GM21619 (cell line): Measurements from ENCODE around the gene KSR1.
"Not testable (repeated sequence)": the region's sequence is repeated elsewhere in the genome, so short reads cannot be mapped to it uniquely, and the experiment has no call there.

Experiments used
- ATAC-seq: cut with Tn5 transposase; IDR thresholded peaks from one replicate; pipeline ENCODE4 v1.9.1; 2021; ENCODE audit not compliant: unreplicated experiment

The KSR1 gene

GRCh38 chr17:27455914-27456680, at the start of gene KSR1:
Gene KSR1 (plus strand): TSS chr17:27456448. CDS start chr17:27456644, 196 bp downstream.
- ATAC-seq, result peak; percentile 78

DNA sequence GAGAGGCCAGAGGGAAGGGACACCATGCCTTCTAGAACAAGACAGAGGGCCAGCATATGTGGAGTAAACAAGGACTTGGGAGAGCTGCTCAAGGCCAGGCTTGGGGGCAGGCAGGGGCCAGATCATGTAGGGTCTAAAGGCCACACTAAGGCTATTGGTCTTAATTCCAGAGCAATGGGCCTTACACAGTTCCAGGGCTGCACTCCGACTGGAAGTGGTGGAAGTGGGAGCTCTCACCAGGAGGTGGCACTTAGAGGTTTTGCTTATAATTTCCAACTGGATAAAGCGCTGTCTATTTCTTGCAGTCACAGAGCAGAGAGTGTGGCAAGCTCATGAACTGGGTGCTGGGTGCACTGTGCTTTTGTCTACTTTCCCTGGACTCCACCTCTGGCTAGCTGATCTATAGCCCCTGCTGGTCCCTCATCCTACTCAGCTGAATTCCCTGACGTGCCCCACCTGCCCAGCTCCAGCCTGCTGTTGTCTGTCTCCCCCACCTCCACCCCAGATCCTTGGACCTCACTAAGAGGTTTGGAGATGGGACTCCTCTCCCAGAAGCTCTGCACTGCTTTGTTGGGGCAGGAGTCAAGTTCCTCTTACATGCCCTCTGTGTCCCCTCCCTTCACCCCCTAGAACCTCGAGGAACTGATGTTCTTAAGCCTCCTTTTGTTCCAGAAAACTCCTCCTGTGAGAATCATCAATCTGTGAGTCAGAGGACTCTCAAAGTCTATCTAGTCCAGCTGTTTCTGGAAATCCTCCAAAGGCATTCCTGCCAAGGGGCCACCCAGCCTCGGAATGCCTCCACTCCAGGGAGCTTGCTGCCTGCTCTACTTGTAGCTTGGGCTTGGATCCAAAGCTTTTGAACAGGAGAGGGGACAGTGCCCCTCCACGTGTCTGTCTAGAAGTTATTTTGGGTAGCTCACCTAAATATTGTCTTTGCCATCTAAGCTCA, 48.1 kb upstream of the KSR1 start:
- ATAC-seq, result no peak

- no peak for ATAC-seq
Measured at GRCh38 chr17:27408891-27409290, 47.4 kb upstream of the KSR1 start.

DNA sequence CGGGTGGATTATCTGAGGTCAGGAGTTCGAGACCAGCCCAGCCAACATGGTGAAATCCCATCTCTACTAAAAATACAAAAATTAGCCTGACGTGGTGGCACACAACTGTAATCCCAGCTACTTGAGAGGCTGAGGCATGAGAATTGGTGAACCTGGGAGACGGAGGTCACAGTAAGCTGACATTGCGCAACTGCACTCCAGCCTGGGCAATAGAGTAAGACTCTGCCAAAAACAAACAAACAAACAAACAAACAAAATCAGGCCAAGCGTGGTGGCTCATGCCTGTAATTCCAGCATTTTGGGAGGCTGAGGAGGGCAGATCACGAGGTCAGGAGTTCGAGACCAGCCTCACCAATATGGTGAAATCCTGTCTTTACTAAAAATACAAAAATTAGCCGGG, 44.1 kb upstream of the KSR1 start:
- not testable (repeated sequence) for ATAC-seq

- no peak for ATAC-seq
Measured at GRCh38 chr17:27413315-27413714, 42.9 kb upstream of the KSR1 start.

DNA sequence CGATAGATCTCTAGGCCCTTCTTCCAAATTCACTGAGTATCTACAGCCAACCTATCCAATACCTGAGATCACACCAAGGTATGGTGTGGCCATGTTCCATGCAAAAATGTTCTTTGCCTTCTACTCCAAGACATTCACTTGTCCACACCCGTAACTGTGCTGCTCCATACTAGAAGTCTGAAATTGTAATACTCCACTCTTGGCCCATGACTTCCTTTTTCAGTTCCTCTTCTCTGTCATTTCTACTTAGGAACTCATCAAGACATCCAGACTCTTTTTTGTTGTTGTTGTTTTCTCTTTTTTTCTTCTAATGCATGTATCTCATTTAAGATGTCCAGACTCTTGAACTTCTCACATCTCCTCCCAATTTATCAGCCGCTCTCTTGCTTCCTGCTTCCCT, 42.5 kb upstream of the KSR1 start:
- no peak for ATAC-seq

DNA sequence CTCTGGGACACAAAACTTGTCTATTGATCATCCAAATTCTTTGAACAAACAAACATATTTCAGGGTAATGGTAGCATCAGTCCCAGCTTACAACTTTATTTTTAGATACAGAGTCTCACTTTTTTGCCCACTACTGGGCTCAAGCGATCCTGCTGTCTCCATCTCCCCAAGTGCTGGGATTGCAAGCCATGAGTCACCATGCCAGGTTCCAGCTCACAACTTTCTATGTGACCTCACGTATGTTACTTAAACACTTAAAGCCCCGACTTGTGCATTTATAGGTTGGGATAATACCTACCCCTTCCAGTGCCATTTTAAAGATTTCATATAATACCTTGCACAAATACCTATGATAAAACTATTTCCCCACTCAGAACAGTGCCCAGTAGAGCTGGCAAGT, 42.0 kb upstream of the KSR1 start:
- ATAC-seq, result no peak

GRCh38 chr17:27414694-27415093, 41.6 kb upstream of the KSR1 start:
- no peak for ATAC-seq

- ATAC-seq, result no peak
Measured at GRCh38 chr17:27415120-27415795, 41.0 kb upstream of the KSR1 start.

DNA sequence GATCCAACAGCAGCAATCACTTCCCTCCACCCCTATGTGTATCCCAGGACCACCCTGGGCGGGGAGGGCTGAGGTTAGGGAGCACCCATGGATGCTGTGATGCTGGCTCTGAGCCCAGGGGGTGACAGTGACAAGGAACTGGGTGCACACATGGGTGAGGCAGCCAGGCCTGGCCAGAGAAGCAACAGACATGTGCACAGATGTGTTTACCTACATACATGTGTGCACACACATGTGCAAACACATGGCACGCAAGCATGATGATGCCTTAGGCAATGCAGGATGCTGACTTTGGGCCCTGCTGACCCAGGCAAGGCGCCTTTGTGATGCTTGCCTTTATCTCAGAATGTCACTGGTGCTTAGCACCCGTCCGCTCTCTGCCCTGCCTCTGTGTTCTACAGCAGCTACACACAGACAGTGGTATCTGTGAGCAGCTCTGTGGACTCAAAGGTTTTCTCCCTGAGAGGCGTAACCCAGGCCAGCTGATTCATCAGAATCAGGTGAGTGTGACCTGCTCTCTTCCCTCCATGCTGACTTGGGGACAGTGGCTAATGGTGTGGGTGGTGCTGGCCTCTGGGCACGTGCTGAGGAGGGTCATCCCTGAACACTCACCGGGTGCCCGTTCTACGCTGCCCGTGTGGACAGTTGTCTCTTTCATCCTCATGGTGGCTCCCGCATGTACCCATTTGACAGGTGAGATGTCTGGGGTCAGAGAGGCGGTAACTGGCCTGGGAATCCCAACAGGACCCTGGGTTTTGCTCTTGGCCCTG, 38.5 kb upstream of the KSR1 start:
- no peak for ATAC-seq

DNA sequence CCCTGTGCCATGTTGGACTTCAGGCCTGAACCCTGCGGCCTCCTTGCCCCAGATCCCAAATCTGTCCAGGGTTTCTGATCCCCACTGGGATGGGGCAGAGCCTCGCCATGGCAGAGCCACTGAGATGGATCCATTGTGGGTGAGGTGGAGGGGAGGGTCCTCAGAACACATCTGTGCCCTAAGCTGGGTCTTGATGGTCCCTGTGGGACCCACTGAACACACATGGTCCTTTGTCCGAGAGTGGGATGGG, 38.0 kb upstream of the KSR1 start:
- ATAC-seq, result no peak

DNA sequence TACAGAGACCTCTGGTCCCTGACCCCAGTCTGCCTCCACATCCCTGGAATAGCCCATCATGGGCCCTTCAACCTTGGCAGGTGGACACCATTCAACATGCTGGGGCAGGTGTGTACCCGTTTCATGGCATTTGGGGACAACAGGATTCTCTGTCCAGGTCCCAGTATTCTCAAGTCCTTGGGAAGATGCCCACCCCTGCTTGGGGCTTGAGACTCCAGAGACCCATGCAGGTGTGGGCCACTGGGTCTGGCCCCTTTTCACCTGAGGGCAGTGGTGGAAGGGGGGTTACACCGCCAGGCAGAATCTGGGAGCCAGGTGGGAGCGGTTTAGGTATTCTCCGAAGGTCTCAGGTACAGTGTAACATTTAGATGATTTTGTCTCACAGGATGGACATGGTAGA, 37.1 kb upstream of the KSR1 start:
- no peak for ATAC-seq

DNA sequence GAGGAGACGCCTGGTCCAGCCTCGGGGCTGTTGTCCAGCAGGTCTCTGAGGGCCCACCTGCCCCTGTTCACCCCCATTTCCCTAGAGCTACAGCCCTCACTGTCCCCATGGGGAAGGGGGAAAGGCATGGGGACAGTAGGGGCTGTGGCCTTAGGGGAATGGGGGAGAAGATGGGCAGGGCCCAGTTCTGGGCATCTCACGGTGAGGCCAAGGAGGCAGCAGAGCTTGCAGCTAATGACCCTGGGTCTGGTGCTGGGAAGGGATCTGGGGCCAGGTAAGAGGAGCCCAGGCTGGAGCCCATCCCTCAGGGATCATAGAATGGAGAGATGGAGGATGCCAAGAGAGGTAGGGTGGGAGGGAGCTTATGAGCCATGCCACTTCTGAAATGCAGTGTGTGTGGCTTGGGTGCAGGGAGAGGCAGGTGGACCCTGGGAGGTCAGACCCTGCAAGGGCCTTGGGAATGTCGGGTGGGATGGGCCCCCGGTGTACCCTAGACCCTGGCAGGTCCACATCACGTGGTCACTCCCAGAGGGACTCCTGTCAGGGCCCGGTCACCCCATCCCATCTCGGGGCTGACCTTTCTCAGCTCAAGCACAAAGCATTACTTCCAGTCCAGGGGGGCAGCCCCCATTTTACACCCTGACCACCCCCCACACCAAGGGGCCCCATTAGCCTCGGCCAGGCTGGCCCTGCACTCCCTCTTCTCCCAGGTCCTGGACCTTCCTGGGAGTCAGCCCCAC, 35.9 kb upstream of the KSR1 start:
- ATAC-seq, result no peak

DNA sequence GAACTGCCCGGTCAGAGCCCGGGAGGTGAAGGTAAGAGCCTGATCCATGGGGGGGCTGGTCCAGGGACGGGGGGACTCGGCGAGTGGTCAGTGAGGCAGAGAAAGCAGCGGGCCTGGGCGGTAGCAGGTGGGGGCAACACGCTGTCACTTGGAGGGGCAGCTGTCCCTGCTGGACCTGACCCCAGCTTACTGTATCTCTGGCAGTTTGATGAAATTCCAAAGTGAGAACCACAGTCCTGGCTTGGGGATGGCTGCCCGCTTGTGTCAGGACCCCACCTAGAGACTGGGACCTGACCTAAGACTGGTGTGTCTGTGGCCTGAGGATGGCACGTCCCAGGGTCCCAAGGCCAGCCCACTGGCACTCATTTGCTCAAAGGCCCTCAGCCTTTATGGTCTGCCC, 35.1 kb upstream of the KSR1 start:
- no peak for ATAC-seq

GRCh38 chr17:27421626-27422025, 34.6 kb upstream of the KSR1 start:
- not testable (repeated sequence) for ATAC-seq

DNA sequence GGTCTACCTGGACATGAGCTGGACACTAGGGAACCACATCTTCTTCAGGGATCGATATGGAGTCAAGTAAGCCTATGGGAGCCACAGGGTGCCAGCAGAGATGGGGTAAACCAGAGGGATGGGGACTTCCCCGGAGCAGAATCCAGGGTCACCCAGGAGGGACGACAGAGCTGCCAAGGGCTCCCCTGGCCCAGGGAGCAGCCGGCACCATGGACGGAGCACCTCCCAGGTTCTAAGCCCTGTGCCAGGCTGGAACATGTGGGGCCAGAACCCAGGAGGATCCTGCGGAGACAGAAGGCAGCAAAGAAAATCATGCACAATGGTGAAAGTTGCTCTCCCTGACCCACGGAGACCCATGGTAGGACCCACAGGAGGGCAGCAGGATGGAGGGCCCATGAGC, 33.6 kb upstream of the KSR1 start:
- no peak for ATAC-seq

GRCh38 chr17:27423651-27424050, 32.6 kb upstream of the KSR1 start:
- ATAC-seq, result no peak

DNA sequence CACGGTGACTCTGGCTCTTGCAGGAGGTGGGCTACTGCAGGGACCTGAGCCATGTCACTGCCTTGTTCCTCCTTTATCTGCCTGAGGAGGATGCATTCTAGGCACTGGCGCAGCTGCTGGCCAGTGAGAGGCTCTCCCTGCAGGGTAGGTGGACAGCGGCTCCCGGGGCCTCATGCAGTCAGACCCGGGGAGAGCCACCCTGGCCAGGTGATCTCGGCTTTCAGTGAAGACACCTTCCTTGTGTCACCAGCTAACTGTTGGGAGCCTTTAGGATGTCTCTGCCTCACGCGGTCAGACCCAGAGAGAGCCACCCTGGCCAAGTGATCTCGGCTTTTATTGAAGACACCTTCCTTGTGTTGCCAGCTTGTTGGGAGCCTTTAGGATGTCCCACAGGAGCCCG, 31.7 kb upstream of the KSR1 start:
- no peak for ATAC-seq

DNA sequence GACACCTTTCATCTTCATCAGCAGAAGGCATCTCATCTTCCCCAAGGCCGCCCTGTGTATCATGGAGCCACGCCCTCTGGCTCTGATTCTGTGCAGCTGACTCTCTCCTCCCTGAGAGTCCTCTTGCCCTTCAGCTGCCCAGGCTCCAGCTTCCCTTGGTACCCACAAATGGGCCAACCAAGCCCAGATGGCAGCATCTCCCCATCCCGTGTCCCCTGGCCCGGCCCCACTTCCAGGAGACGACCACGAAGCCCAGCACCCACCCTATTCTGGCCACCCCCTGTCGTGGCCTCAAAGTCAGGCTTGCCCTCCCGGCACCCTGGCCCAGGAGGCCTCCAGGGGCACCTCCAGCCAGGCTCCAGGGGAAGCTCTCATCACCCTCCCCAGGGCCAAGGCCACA, 31.3 kb upstream of the KSR1 start:
- no peak for ATAC-seq

- ATAC-seq, result not testable (repeated sequence)
Measured at GRCh38 chr17:27425571-27425970, 30.7 kb upstream of the KSR1 start.
